H9 (cell line): ENCODE results near the gene SHANK3. TPM values are rescaled to one million over a fixed set of nuclear protein-coding genes. Genes with fewer than 3 reads are reported as not detected.

ENCODE experiments used
- DNase-seq: peaks from one replicate; pipeline ENCODE4 v3.0.0-alpha.2; 2017
- H2AFZ ChIP-seq: one replicate; pipeline ENCODE4 v1.6.1; 2013; ENCODE audit warnings: mild to moderate bottlenecking, low read length, control low read depth, moderate library complexity
- H2AK5ac ChIP-seq: 2 replicates; pipeline ENCODE4 v1.6.1; 2013; ENCODE audit warnings: low read length, control low read depth, mixed read lengths; ENCODE audit not compliant: insufficient read length
- H2BK120ac ChIP-seq: one replicate; pipeline ENCODE4 v1.6.1; 2013; ENCODE audit warnings: low read depth, mild to moderate bottlenecking, low read length, control low read depth, inconsistent platforms; ENCODE audit not compliant: poor library complexity, severe bottlenecking
- H2BK12ac ChIP-seq: 2 replicates; pipeline ENCODE4 v1.6.1; 2013; ENCODE audit warnings: low read length, control low read depth, mixed read lengths, low read depth; ENCODE audit not compliant: insufficient read length
- H2BK15ac ChIP-seq: 2 replicates; pipeline ENCODE4 v1.6.1; 2013; ENCODE audit warnings: low read depth, low read length, control low read depth
- H2BK20ac ChIP-seq: one replicate; pipeline ENCODE4 v1.6.1; 2013; ENCODE audit warnings: low read depth, mild to moderate bottlenecking, low read length, control low read depth, inconsistent platforms; ENCODE audit not compliant: poor library complexity, severe bottlenecking
- H2BK5ac ChIP-seq: 2 replicates; pipeline ENCODE4 v1.6.1; 2013; ENCODE audit warnings: low read length, control low read depth, mixed read lengths; ENCODE audit not compliant: insufficient read length
- H3K14ac ChIP-seq: 2 replicates; pipeline ENCODE4 v1.6.1; 2013; ENCODE audit warnings: low read length, control low read depth; ENCODE audit not compliant: insufficient read depth
- H3K18ac ChIP-seq: 2 replicates; pipeline ENCODE4 v1.6.1; 2013; ENCODE audit warnings: low read depth, mild to moderate bottlenecking, mixed read lengths, low read length, control low read depth; ENCODE audit not compliant: insufficient read length
- H3K23ac ChIP-seq: 2 replicates; pipeline ENCODE4 v1.6.1; 2013; ENCODE audit warnings: low read length, control low read depth, mixed read lengths, low read depth; ENCODE audit not compliant: insufficient read length
- H3K23me2 ChIP-seq: 2 replicates; pipeline ENCODE4 v1.6.1; 2013; ENCODE audit warnings: low read depth, mild to moderate bottlenecking, mixed read lengths, low read length, control low read depth; ENCODE audit not compliant: insufficient read length, poor library complexity, severe bottlenecking
- H3K27ac ChIP-seq: 2 replicates; pipeline ENCODE4 v1.5.1; 2013; ENCODE audit warnings: low read length, control low read depth, mixed read lengths, low read depth; ENCODE audit not compliant: insufficient read length
- H3K27me3 ChIP-seq: 2 replicates; pipeline ENCODE4 v1.6.1; 2013; ENCODE audit warnings: low read length, control low read depth, inconsistent platforms; ENCODE audit not compliant: insufficient read depth
- H3K4ac ChIP-seq: 2 replicates; pipeline ENCODE4 v1.6.1; 2013; ENCODE audit warnings: low read depth, mild to moderate bottlenecking, control low read depth, inconsistent platforms, low read length, moderate library complexity
- H3K4me1 ChIP-seq: 2 replicates; pipeline ENCODE4 v1.6.1; 2013; ENCODE audit warnings: low read length, control low read depth, inconsistent platforms; ENCODE audit not compliant: insufficient read depth
- H3K4me2 ChIP-seq: 2 replicates; pipeline ENCODE4 v1.6.1; 2013; ENCODE audit warnings: low read length, control low read depth, mixed read lengths; ENCODE audit not compliant: insufficient read length, insufficient read depth
- H3K56ac ChIP-seq: 2 replicates; pipeline ENCODE4 v1.6.1; 2013; ENCODE audit warnings: low read depth, mild to moderate bottlenecking, mixed read lengths, low read length, control low read depth; ENCODE audit not compliant: insufficient read length
- H3K79me1 ChIP-seq: 2 replicates; pipeline ENCODE4 v1.6.1; 2013; ENCODE audit warnings: low read depth, mild to moderate bottlenecking, moderate library complexity, low read length, control low read depth, inconsistent platforms; ENCODE audit not compliant: insufficient read depth, poor library complexity, severe bottlenecking
- H3K79me2 ChIP-seq: 2 replicates; pipeline ENCODE4 v1.6.1; 2013; ENCODE audit warnings: low read length, control low read depth, inconsistent platforms; ENCODE audit not compliant: insufficient read depth
- H3K9ac ChIP-seq: 2 replicates; pipeline ENCODE4 v1.6.1; 2013; ENCODE audit warnings: low read length, control low read depth, mixed read lengths; ENCODE audit not compliant: insufficient read length; ENCODE audit errors: extremely low read depth
- H3K9me3 ChIP-seq: one replicate; pipeline ENCODE4 v1.6.1; 2013; ENCODE audit warnings: low read depth, low read length, inconsistent platforms; ENCODE audit not compliant: control insufficient read depth
- H3T11ph ChIP-seq: one replicate; pipeline ENCODE4 v1.6.1; 2013; ENCODE audit warnings: mild to moderate bottlenecking, low read length, control low read depth, inconsistent platforms
- H4K20me1 ChIP-seq: one replicate; pipeline ENCODE4 v1.6.1; 2013; ENCODE audit not compliant: control insufficient read depth, insufficient read length, insufficient read depth
- H4K5ac ChIP-seq: 2 replicates; pipeline ENCODE4 v1.6.1; 2013; ENCODE audit warnings: low read depth, mild to moderate bottlenecking, mixed read lengths, low read length, control low read depth; ENCODE audit not compliant: insufficient read length
- H4K8ac ChIP-seq: replicated peaks from 2 replicates; pipeline ENCODE4 v1.6.1; 2013; ENCODE audit warnings: low read length, control low read depth, mixed read lengths, low read depth; ENCODE audit not compliant: insufficient read length
- H4K91ac ChIP-seq: 2 replicates; pipeline ENCODE4 v1.6.1; 2013; ENCODE audit warnings: low read depth, mild to moderate bottlenecking, moderate library complexity, mixed read lengths, low read length, control low read depth; ENCODE audit not compliant: insufficient read length
- H3K27ac Mint-ChIP-seq, 3 experiments: 2 replicates in 2 of 3; 3 replicates in 1 of 3; pipeline ENCODE4 v1.8.0; 2020 to 2021; ENCODE audit warnings: mixed read lengths in 3 of 3, mild to moderate bottlenecking in 1 of 3, moderate library complexity in 1 of 3
- H3K27me3 Mint-ChIP-seq: 2 replicates; pipeline ENCODE4 v1.8.0; 2021; ENCODE audit warnings: low read depth, mild to moderate bottlenecking, moderate library complexity, mixed read lengths
- H3K36me3 Mint-ChIP-seq, 3 experiments: 2 replicates in 2 of 3; 3 replicates in 1 of 3; pipeline ENCODE4 v1.8.0; 2020 to 2021; ENCODE audit warnings: low read depth in 3 of 3, mixed read lengths in 3 of 3; ENCODE audit not compliant: insufficient read depth in 1 of 3
- H3K4me1 Mint-ChIP-seq, 2 experiments: 2 replicates each; pipeline ENCODE4 v1.8.0; 2020; ENCODE audit warnings: mixed read lengths in 2 of 2
- H3K4me3 Mint-ChIP-seq, 2 experiments: 2 replicates in 1 of 2; 3 replicates in 1 of 2; pipeline ENCODE4 v1.8.0; 2020 to 2021; ENCODE audit warnings: mild to moderate bottlenecking in 2 of 2, mixed read lengths in 2 of 2, moderate library complexity in 1 of 2
- H3K9me3 Mint-ChIP-seq, 2 experiments: 2 replicates in 1 of 2; 3 replicates in 1 of 2; pipeline ENCODE4 v1.8.0; 2020; ENCODE audit warnings: mild to moderate bottlenecking in 2 of 2, mixed read lengths in 2 of 2, moderate library complexity in 1 of 2
- CTCF ChIP-seq: fragments of 200-600 bp; sonication (generic); conservative IDR thresholded peaks from 3 replicates; pipeline ENCODE4 v1.8.0; 2021; ENCODE audit warnings: antibody characterized with exemption, mild to moderate bottlenecking
- WGBS: extraction: QIAGEN DNeasy Blood & Tissue Kit; methylation state at CpG from one replicate; pipeline ENCODE4 v1.1.7; 2013; ENCODE audit warnings: missing lambda C conversion rate, low lambda C conversion rate, mixed read lengths; ENCODE audit not compliant: insufficient read length; ENCODE audit errors: extremely low coverage; 5-methylcytosine and 5-hydroxymethylcytosine counted together
- total RNA-seq: library from RNA; stranded (reverse); gene quantifications from 2 replicates; pipeline ENCODE4 v1.2.1, GENCODE V29; 2021

Gene SHANK3
- total RNA-seq, 1 experiment from 2014 or later: 8.7 TPM

- H3K4me3 Mint-ChIP-seq: no peak overlapping the region
- no peaks in the 10 kb centered on the region for H3K79me2 ChIP-seq
- no CpG with 5 or more reads among the region's 8 CpGs for WGBS
Measured at GRCh38 chr22:50684501-50684900, 11.9 kb downstream of the SHANK3 start.

More at GRCh38 chr22:50684501-50684900, 11.9 kb downstream of the SHANK3 start:
- TF ChIP-seq CTCF: no peak
- no peak for DNase-seq
- Histone ChIP-seq H3K4me1 (no peaks in the 10 kb centered on the region), H3K27me3 (no peaks in the 10 kb centered on the region), H3T11ph (no peak overlapping the region), H2AFZ (no peak overlapping the region), H4K20me1 (no peaks in the 10 kb centered on the region), H3K23me2 (peaks cover 2% of the 10 kb centered on the region), H4K5ac (no peak overlapping the region), H3K79me1 (no peaks in the 10 kb centered on the region), H3K9ac (no peak overlapping the region), H2BK5ac (no peak overlapping the region), H3K23ac (no peak overlapping the region), H3K14ac (no peak overlapping the region), H4K8ac (no peak overlapping the region), H2BK15ac (no peak overlapping the region), H3K4me2 (no peak overlapping the region), H2BK12ac (no peak overlapping the region), H4K91ac (no peak overlapping the region), H3K18ac (no peak overlapping the region), H2BK120ac (no peak overlapping the region), H3K56ac (no peak overlapping the region), H3K27ac (no peak overlapping the region), H2BK20ac (no peak overlapping the region), H3K9me3 (no peaks in the 10 kb centered on the region), H3K4ac (no peak overlapping the region), H2AK5ac (no peak overlapping the region)
- peaks cover 0 to under 1% of the 10 kb centered on the region in 2 experiments; a peak in 1 of 4 replicates for H3K4me1 Mint-ChIP-seq
- H3K36me3 Mint-ChIP-seq: peaks cover 20 to 30% (median 28%) of the 10 kb centered on the region in 3 experiments
- H3K9me3 Mint-ChIP-seq: peaks cover 15 to 17% of the 10 kb centered on the region in 2 experiments; a peak in 4 of 5 replicates
- H3K27me3 Mint-ChIP-seq: peaks cover 5% of the 10 kb centered on the region
- H3K27ac Mint-ChIP-seq: no peak overlapping the region; a peak in 2 of 7 replicates
